ENCODE data around the gene PRXL2A.
A peak's percentile ranks its signal among the peaks of the same experiment; 100 is the strongest.
"Not testable (repeated sequence)": the region's sequence is repeated elsewhere in the genome, so short reads cannot be mapped to it uniquely, and the experiment has no call there.

The PRXL2A gene, protein sequence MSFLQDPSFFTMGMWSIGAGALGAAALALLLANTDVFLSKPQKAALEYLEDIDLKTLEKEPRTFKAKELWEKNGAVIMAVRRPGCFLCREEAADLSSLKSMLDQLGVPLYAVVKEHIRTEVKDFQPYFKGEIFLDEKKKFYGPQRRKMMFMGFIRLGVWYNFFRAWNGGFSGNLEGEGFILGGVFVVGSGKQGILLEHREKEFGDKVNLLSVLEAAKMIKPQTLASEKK

DNA sequence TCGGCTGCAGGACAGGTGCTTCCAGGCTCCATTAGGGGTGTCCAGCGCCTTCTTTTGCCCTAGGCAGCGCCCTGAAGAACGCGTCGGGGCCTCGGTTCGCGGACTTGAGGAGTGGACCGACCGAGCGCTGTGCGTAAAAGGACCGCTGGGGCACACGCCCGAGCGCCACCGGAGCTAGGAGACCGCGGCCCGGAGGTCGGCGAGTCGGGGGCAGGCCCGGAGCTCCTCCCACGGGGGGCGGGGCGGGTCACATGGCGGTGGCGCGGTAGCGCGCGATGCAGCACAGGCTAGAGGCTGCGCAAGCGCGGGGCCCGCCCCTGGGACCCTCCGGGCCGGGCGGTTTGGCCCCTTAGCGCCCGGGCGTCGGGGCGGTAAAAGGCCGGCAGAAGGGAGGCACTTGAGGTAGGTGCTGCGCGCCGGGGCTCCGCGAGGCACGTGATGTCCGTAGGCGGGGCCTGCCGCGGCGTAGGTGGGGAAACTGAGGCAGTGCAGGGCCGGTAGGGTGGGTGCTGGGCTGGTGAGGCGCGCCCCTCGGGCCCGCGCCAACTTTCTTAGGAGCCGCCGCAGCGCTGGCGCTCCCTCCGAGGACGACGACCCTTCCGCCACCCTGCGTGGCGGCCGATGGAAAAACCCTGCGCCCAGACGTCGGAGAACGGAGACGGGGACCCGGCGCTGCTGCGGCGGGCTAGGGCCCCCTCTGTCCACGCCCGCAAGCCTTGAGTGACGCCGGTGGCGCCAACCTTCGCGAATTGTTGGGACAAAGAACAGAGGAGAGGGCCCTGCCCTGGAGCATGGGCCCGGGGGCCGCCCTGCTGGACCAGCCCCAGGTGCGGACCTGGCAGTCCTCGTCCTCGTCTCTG lies at the start of gene PRXL2A:
Gene PRXL2A (plus strand): TSS at position 310 of the 860 bp plus-strand sequence. CDS start 11,917 bp downstream, outside the sequence.
- DNase-seq: peak in 52 of 56 donors; percentile 25 to 88 (median 69)

DNA sequence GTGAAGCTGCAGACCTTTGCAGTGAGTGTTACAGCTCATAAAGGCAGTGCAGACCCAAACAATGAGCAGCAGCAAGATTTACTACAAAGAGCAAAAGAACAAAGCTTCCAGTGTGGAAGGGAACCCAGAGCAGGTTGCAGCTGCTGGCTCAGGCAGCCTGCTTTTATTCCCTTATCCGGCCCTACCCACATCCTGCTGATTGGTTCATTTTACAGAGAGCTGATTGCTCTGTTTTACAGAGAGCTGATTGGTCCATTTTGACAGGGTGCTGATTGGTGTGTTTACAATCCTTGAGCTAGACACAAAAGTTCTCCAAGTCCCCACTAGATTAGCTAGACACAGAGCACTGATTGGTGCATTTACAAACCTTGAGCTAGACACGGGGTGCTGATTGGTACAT lies 49.4 kb upstream of the PRXL2A start:
- DNase-seq: not testable (repeated sequence)

DNA sequence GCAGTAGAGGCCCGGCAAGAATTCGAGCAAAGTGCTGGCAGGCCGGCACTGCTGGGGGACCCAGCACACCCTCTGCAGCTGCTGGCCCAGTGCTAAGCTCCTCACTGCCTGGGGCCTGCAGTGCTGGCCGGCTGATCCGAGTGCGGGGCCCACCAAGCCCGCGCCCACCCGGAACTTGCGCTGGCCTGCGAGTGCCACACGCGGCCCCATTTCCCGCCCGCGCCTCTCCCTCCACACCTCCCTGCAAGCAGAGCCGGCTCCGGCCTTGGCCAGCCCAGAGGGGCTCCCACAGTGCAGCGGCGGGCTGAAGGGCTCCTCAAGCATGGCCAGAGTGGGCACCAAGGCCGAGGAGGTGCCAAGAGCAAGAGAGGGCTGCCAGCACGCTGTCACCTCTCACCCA lies 48.7 kb upstream of the PRXL2A start:
- DNase-seq: no peak

DNA sequence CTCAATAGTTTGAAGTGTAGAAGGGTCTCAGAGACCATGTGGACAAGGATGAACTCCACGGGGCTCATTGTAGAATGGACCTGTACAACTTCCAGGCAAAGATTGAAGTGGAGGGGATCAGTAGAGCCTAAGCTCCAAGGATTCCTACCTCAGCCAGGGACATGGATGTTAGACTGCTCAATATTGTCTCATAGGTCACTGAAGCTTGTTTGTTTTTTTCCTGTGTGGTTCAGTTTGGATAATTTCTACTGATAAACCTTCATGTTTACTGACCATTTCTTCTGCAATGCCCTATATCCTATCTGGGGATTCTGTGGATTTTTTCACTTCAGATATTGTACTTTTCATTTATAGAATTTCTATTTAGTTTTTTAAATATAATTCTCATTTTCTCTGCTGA lies 42.8 kb upstream of the PRXL2A start:
- no peak for DNase-seq

DNA sequence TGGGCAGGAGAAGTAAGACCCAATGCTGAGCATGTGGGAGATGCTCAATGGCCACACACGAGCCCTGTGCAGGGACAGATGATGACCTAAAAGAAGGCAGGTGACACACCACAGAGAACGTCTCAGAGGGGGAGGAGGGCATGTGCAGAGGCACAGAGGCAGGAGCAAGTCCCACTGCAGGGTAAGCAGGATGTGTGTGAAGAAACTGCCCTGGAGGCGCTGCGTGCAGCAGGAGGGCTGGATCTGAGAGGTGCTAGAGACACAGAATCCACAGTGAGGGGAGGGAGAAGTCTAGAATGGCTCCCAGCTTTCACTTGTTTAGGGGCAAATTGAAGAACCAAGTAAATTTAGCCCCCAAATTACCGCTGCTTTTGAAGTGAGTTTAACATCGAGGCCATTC lies 36.9 kb upstream of the PRXL2A start:
- DNase-seq: no peak

DNA sequence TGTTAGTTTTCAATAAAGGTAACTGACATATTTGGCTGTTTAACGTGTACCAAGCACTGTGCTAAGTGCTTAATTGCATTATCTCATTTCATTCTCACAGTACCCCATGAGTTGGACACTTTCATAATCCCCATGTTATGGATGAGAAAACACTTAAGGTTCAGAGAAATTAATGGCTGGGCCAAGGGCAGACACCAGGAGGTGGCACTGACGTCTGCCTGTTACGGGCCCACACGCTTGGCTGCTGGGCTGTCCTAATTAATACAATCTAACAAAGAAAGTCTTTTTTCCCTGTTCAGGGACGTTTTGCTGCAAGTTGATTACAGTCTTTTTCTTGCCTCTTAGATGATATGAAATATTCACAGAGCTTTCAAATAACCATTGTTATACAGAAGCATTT lies 35.7 kb upstream of the PRXL2A start:
- peak in 6 of 56 donors; percentile 9 to 45 (median 12) for DNase-seq

DNA sequence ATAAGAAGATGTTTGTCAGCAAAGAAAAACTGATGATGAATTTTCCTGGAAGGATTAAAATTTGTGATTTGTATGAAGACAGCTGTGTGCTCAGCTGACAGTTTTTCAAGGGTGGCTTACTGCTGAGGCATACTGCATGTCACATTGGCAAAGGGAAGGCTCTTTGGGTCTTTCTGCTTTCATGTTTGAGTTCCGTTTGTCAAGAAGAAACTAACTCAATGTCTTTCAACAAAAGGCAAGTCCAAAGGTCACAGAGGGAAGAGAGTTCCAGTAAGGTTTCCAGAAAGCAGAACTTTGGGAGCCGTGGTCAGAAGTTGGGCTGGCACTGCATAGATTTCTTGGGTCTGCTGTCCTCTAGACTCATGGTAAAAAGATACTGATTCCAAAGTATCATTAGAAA lies 34.8 kb upstream of the PRXL2A start:
- no peak for DNase-seq

DNA sequence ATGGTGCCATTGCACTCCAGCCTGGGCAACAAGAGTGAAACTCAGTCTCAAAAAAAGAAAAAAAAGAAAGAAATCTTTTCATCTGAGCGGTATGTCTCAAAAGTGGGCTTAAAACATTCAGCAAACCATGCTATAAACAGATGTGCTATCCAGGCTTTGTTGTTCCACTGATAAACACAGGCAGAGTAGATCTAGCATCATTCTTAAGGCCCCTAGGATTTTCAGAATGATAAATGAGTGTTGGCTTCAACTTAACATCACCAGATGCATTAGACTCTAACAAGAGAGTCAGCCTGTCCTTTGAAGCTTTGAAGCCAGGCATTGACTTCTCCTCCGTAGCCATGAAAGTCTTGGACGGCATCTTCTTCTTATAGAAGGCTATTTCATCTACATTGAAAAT lies 28.6 kb upstream of the PRXL2A start:
- no peak for DNase-seq

DNA sequence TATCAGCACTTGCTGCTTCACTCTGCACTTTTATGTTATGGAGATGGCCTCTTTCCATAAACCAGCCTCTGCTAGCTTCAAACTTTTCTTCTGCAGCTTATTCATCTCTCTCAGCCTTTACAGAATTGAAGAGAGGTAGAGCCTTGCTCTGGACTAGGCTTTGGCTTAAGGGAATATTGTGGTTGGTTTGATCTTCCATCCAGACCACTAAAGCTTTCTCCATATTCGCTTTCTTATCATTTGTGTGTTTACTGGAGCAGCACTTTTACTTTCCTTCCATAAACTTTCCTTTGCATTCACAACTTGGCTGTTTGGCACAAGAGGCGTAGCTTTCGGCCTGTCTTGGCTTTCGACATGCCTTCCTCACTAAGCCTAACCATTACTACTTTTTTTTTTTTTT lies 28.2 kb upstream of the PRXL2A start:
- DNase-seq: no peak

DNA sequence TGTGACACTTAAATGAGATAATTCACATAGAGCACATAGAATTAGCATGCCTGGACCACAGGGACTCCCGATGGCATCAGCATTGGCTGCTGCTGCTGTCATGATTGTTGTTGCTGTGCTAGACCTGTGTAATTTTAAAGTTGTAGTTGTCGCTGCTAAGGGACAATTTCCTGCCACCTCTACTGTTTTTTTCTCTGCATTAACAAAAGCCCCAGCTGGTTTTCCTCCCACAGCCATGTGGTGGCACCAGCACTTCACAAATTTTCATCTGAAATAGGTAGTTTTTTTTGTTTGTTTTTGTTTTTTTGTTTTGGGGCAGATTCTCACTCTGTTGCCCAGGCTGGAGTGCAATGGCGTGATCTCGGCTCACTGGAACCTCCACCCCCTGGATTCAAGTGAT lies 25.4 kb upstream of the PRXL2A start:
- peak in 7 of 56 donors; percentile 4 to 28 (median 11) for DNase-seq

DNA sequence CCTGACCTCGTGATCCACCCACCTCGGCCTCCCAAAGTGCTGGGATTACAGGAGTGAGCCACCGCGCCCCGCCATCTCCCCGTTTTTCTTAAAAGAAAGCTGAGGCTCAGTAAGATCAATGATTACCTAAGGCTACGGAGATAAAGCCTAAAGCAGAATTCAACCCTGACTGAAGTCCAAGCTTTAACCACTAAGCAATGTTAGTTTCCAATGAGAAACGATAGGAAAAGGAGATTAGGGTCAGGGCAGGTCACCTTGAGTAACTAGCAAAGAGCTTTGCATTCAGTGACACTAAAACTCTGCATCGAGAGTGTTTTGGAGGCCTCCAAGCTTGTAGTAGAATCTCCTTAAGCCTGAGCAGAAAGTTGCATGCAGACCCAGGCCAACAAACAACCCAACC lies 17.6 kb upstream of the PRXL2A start:
- DNase-seq: no peak

DNA sequence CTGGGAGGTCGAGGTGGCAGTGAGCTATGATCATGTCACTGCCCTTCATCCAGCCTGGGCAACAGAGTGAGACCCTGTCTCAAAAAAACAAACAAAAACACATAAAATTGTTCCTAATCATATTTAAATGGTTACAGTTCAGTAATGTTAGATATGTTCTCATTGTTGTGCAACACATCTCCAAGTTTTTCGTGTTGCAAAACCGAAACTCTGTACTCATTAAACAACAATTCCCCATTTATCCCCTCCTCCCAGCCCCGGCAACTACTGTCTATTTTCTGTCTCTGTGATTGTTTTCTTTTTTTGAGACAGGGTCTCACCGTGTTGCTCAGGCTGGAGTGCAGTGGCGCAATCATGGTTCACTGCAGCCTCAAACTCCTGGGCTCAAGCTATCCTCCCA lies 16.1 kb upstream of the PRXL2A start:
- no peak for DNase-seq

DNA sequence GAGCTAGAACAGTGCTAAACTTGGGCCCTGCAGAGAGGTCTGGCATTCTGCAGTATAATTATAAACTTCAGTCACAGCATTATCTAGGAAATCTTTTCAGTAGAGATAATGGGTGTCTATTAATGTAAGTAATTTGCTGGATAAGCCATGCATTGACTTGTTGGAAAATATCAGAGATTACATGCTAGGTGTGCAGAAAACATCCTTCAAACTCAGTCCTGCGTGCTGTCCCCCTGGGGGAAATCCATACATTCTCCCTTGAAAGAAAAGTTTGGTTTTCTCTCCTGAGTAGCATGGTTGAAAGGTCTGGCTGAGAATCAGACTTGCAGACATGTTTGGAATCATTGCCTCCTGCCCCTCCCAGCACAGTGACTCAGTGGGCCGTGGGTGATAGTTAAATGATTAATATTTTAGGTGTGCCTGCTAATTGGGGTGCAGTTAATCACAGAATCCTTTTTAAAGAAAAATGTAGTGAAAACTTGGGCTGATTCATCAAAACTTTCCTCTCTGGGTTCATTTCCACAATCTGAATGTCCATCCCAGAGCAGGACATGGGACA lies 13.9 kb upstream of the PRXL2A start:
- DNase-seq: no peak

DNA sequence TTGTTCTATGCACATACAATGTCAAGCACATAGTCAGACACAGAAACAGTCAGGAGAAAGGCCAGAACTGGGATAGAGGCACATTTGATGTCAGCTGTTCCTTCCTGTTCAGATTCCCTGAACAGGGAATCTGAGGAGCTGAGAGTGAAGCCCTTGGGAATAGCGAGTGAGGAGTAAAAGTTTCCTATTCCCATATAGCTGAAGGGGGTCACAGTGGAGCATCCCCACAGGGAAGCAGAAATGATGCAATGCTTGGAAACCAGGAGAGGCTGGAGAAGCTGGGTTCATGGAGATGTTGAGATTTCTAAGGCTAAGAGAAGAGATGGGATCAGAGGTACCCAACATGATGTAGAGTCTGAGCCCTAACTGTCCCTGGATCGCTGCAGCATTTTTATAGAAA lies 11.3 kb upstream of the PRXL2A start:
- no peak for DNase-seq

DNA sequence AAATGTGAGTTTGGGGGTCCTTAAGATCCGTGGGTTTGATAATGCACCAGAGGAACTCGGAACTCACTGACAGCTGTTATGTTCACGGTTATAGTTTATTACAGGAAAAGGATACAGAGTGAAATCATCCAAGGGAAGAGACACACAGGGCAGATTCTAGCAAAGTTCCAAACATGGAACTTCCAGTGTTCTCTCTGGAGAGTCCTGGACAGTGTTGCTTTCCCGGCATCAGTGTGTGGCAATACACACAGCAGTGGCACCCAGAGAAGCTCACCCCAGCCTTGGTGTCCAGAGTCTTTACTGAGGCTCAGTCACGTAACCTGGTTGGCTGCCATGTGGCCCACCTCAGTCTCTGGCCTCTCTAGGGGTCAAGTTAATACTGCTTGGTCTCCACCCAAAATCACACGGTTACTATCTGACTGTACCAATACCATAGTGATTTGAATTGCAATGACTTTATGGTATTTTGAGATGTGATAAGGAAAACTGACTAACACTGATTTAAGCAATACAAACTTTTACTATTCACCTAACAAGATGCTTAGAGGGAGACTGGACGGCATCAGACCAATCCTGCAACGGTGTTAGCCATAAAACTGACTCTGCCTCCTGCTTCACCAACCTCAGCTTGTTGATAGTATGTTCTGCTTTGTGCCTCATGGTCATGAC lies 8.1 kb upstream of the PRXL2A start:
- no peak for DNase-seq

DNA sequence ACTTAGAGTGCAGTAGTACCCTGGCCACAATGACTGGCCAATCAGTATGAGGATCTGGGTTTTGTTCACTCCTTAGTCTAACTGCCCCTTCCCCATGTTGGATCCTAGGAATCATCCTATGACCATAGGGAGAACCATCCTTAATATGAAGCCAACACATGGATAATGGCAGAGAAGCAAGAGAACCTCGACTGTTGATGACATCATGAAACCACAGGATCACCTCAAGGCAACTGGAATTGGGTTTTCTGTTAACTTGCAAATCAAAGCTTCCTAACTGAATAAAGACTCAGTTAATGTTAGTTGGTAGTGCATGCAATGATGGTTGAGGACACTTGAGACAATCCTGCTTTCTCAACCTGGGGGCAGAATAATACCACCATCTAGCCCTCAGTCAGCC lies 3.3 kb upstream of the PRXL2A start:
- DNase-seq: no peak

DNA sequence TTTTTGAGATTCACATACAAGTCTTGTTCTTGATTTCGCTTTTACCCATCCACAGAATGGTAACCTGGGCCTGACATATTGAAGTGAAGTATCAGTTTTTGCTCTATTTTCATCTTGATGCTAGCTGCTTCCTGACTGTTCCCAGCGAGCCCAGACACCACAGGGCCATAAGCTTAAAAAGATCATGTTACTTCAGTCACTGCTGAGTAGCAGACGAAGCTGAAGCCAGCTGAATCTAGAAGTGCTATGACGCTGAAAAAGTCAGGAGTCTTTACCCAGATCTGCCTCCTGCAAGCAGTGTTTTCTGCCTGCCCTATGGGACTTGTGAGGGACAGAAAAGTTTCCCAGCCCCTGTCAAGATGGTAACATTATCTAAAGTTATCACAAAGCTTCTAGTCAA lies 2.7 kb upstream of the PRXL2A start:
- DNase-seq: no peak

DNA sequence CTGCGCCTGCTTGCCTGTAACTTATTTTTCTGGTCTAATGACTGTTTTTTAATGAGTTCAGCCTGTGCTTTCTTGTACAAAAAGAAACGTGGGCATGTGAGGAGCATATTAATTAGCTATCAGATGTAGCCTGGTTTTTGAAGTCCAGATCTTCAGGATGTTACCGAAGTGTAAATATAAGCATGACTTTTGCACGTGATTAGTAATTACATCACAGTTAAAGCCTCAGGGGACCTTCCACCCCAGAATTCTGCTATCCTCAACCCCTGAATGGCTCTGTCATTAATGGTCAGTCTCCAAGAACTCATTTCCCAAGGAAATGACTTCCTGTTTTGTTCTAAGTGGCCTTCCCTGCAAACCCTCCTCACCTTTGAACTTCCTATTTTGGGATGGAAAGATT lies 2.1 kb upstream of the PRXL2A start:
- peak in 1 of 56 donors; percentile 17 for DNase-seq

DNA sequence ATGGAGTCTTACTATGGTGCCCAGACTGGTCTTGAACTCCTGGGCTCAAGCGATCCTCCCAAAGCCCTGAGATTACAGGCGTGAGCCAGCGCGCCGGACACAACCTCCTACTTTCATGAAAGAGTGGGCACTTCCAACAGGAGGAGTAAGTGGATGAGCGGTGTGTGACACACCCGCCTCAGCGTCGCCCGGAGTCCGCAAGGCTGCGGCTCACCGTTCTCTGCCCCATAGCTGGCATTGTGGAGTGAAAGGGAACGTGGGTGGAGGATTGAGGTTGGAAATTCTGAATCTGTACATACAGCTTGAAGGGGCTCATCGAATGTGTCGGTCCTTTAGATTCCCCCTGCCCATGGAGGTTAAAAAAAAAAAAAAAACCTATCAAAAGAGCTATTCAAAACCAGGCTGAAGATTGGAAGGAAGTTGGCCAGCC lies 524 bp upstream of the PRXL2A start:
- DNase-seq: peak in 6 of 56 donors; percentile 19 to 50 (median 36)

DNA sequence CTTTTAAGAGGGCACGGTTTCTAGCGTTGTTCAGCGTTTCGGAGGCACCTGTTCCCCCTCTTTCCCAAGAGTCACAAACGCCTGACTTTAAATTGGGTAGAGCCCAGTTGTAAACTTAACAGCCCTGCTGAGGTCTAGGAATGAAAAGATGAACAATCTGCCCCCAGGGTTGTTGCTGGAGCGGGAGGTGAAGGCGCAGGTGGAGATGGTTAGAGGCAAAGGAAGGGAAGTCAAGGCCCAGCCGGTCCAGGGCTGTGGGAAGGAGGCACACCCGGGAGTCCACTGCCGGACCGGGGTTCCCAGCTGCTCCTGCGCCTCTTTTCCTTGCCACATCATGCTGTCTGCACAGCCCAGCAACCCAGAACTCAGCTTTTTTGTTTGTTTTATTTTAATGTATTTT lies 770 bp downstream of the PRXL2A start:
- peak in 4 of 56 donors; percentile 9 to 47 (median 28) for DNase-seq

DNA sequence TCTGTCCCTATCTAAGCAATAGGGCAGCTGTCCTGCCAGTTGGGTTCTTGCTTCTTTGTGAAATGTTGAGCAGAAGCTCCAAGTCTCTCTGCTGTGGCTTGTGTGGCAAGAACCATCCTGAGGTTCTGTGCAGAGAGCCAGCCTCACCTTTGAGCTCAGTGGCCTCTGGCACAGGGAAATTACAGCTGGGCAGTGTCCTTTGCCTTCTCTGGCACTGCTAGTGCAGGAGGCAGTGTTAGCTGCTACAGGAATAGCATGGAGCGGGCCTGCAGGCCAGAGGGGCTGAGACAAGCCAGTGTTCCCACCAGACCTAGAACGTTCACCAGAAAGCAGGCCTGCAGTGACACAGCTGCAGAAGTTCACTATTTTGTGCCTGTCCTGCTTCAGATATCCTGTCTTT lies 1.8 kb downstream of the PRXL2A start:
- peak in 1 of 56 donors; percentile 15 for DNase-seq

DNA sequence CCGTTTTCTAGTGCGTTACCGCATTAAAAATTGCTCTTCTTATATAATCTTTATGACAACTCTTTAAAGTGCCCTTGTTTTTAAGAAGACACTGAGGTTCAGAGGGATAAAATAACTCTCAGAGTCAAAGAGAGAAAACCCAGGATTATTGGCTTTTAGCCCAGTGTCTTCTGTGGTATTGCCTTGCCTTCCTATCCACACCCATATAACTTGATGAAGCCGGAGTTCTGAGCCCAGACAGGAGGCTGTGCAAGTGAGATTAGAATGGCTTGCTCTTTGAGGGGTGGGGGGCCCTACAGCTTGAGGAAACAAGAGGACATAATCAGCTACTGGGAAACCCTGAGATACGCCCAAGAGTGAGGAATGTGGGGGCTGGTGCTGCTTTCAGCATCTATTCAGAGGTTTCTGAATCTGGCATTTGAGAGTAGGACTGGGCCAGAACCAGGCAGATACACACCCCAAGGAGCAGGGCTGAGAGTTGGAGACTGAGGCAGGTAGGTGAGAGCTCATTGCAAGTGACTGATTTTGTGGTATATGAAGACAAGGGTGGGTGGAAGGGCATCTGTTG lies 2.3 kb downstream of the PRXL2A start:
- DNase-seq: peak in 1 of 56 donors; percentile 10
